GM20000 (cell line): ENCODE results near the gene SMIM24.

Experiments used
- DNase-seq: peaks from one replicate; pipeline ENCODE4 v3.0.0; 2012; ENCODE audit warnings: low spot score
- TF ChIP-seq, protein P1 (sequence below): IDR thresholded peaks from 2 replicates; pipeline ENCODE4 v1.5.1; 2012; ENCODE audit warnings: mild to moderate bottlenecking, control low read depth; ENCODE audit errors: extremely low read depth, missing control alignments

The SMIM24 gene

DNA sequence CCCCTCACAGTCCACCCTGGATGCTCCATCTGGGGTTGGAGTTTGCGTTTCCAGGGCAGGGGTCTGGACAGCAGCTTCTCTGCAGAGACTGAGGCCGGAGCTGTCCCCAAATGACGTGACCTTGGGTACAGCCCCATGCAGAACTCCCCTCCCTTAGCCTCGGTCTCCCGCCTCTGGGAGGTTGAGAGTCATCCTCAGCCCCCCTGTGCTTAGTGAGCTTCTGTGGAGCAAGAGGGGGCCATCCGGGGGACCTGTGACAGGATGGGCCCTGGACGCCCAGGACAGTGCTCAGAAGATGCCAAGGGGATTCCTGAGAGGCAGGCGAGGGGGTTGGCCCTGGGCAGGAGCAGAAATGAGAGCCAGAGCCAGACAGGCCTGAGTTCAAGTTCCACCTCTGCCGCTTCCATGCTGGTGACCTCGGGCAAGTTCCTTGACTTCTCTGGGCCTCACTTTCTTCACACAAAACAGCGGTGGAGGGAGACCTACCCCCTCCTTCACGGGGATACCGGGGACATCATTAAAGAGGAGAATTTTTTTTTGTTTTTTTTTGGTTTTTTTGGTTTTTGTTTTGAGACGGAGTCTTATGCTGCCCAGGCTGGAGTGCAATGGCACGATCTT lies 20.3 kb downstream of the SMIM24 start:
- no peak for DNase-seq
- TF ChIP-seq, protein P1, sequence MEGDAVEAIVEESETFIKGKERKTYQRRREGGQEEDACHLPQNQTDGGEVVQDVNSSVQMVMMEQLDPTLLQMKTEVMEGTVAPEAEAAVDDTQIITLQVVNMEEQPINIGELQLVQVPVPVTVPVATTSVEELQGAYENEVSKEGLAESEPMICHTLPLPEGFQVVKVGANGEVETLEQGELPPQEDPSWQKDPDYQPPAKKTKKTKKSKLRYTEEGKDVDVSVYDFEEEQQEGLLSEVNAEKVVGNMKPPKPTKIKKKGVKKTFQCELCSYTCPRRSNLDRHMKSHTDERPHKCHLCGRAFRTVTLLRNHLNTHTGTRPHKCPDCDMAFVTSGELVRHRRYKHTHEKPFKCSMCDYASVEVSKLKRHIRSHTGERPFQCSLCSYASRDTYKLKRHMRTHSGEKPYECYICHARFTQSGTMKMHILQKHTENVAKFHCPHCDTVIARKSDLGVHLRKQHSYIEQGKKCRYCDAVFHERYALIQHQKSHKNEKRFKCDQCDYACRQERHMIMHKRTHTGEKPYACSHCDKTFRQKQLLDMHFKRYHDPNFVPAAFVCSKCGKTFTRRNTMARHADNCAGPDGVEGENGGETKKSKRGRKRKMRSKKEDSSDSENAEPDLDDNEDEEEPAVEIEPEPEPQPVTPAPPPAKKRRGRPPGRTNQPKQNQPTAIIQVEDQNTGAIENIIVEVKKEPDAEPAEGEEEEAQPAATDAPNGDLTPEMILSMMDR: no peak

DNA sequence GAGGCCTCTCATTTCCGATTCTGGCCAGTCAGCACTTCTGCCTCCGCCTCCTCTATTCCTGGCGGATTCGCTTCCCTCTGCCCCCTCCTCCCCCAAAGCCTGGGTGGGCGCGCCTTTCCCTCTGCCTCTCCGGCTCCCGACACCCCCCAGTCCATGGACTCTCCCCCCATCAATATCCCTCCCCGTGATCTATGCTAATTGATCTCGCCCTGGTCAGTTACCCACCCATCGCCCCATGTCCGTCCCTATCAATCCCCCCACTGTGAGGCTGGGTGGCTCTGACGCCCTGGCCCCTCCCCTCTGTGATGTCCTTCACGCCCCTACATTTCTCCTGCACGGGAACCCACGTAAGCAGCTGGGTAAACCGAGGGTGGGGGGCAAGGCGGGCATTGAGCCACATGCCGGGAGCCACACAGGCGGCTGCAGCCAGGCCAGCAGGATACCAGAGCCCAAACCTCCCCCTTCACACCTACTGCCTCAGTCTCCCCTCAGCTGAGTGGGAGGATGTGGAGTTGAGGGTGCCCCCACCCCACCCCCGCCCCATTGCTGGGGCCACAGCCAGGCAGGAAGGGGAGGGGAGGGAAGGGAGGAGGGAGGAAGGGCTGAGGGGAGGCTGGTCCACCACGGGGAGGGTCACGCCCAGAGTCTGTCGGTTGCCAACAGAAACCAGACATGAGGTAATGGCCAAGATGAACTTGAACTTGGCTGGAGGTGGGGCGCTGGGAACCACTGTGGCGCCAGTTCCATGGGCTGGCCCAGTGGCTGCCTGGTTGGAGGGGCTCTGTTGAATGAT lies 21.0 kb downstream of the SMIM24 start:
- no peak for DNase-seq

DNA sequence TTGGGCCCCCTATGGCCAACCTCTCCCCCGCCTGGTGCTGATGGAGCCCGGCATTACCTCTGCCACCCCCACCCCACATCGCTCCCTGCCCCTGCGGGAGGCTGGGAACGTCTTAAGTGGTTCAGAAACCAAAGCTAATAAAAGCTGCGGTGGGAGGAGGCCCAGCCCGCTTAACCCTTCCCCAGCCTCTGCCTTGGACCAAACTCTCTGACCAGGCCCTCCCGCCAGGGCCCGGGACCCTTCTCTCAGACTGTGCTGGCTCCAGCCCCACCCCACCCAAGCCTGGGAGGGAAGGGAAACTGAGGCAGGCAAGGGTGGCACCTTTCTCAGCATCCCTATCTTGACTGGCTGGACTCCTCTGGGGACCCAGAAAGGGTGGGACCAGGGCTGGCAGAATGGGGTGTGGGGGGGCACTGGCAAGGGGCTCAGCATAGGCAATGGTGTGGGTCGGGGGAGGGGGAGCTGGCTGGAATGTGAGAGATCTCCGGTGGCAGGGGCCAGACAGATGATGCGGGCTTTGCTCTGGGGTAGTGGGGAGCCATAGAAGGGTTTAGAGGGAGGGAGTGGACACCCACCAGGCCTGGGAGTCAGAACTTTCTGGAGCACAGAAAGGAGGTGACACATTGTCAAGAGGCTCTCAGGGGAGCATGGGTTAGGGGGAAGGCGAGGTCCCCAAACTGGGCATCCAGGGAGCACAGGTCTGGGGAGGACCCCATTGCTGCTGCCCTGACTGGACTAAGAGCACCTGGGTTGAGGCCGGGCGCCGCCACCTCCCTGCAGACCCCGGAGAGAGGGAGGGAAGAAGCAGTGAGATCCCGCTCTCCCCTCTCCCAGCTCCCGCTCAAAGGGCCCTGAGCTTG lies 21.9 kb downstream of the SMIM24 start:
- TF ChIP-seq, protein P1: no peak
- DNase-seq: no peak

More for the DNA sequence above, 21.0 kb downstream of the SMIM24 start:
- TF ChIP-seq, protein P1: no peak

DNA sequence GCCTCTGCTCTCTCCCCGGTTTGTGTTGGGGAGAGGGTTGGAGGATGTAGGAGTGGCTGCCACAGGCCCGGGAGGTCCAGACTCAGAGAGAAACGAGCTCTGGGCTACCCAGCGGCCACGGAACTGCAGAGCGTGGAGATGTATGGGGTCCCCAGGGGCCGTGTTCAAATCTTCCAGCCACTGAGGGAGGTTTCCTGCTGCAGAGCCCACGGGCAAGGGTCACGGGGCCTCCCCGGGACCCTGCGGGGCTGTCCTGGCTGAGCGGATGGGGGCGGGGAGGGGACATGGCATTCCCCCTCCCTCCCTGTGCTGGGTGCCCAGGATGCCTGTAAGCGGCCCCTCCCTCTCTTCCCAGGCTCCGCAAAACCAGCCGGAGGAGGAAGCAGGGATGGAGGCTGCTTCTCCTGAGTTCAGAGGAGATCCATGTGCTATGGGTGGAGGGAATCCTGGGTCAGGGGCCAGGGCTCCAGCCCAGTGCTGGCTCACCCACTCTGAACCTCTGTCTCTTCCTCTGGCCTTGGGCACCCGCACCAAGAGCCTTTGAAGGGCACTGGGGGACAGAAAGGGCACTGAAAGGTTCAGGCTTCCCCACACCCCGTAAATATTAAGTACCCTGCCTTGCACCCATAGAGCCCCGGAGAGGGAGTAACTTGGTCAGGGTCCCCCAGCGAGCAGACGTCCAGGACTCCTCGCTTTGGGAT lies 22.6 kb downstream of the SMIM24 start:
- peak; percentile 46 for DNase-seq
- TF ChIP-seq, protein P1: no peak

DNA sequence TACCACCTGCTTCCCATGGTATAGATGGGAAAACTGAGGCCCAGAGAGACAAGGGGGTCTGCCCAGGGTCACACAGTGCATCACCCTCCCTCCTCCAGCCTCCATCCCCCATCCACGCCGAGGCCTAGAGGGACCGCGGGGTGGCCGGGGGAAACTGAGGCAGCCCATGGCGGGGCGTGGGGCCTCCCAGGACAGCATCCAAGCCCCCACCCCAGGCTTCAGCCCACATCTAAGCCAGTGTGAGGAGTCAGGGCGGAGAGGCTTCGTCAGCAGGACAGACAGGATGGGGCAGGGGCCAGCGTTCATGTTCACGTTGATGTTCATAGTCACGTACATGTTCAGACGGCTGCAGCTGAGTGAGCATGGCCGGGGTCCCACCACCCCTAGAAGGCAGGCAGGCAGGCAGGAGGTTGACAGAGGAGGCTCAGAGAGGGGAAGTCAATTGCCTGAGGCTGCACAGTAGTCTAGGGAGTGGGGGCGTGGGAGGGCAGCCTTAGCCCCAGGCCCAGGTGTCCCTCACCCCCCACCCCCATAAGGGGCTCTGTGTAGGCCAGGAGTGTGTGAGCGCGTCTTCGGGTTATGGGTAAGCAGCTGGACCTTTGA lies 23.3 kb downstream of the SMIM24 start:
- DNase-seq: no peak
- TF ChIP-seq, protein P1: no peak

DNA sequence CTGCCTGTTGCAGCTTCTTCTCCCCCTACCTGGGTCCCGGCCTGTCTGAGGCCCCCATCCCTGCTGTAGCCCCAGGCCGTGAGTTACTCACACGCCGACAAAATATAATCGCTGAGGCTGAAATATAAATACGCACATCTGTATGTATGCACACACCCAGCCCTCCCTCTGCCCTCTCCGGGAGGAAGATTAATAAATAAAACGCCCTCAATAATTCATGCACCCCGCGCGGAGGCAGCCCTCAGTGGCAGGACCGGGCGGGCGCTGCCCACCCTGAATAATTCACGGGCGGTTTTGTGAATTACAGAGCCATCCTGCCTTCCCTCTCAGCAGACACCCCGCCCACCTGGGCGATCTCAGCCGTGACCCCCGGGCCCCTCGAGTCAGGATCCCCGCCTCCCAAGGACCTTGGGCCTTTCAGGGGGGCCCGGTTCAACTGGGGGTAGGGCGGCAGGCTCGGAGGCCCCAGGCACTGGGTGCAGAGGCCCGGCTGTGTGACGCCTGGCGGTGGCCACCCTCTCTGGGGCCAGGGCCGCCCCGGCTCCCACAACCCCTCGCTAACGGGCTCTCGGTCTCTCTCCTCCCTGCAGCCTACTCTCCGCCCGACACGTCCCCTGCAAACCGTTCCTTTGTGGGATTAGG lies 24.2 kb downstream of the SMIM24 start:
- DNase-seq: no peak
- TF ChIP-seq, protein P1: no peak
